Measurements from ENCODE around the gene AIFM2.

- TF ChIP-seq POLR2AphosphoS5 (IDR thresholded peaks at IDR 0.05; ENCODE audit: insufficient read depth, low read depth, low read length), result no peak
- TF ChIP-seq CTCF (IDR thresholded peaks at IDR 0.05; ENCODE audit: extremely low read depth in 1 of 2, insufficient read depth in 1 of 2, low read depth in 1 of 2, low read length in 2 of 2), result no peak
Observed at GRCh38 chr10:70142555-70142954, 9.9 kb upstream of the AIFM2 start.

Data from endothelial cell of umbilical vein (primary cell).